ENCODE data around the gene IL22RA2. TPM values are rescaled to one million over a fixed set of nuclear protein-coding genes. Genes with fewer than 3 reads are reported as not detected.
"Not testable (repeated sequence)": the region's sequence is repeated elsewhere in the genome, so short reads cannot be mapped to it uniquely, and the experiment has no call there.

IL22RA2 gene
- total RNA-seq, 1 donor from 2014 or later = not detected

- peak overlapping the region; percentile 100 for H3K27ac ChIP-seq
- DNase-seq = no peak
- H3K4me1 ChIP-seq = peaks cover 69% of the 10 kb centered on the region
- ATAC-seq = peak; percentile 53
- no peak for TF ChIP-seq CTCF (IDR thresholded peaks at IDR 0.05)
- H3K4me3 ChIP-seq = peak overlapping the region; percentile 86
- no peaks in the 10 kb centered on the region for H3K27me3 ChIP-seq
- intact Hi-C loops (cut with DNase I) = no loop called here
- no peaks in the 10 kb centered on the region for H3K9me3 ChIP-seq
- no peaks in the 10 kb centered on the region for H3K36me3 ChIP-seq
Observed at GRCh38 chr6:137217801-137218472, 44.5 kb upstream of the IL22RA2 start.

- ATAC-seq (no peak), DNase-seq (no peak)
- H3K4me1 ChIP-seq = peaks cover 67% of the 10 kb centered on the region
- H3K27me3 ChIP-seq = no peaks in the 10 kb centered on the region
- TF ChIP-seq CTCF (IDR thresholded peaks at IDR 0.05) = no peak
- no peaks in the 10 kb centered on the region for H3K9me3 ChIP-seq
- intact Hi-C loops (cut with DNase I) = no loop called here
- H3K27ac ChIP-seq = peak overlapping the region; percentile 100
- H3K36me3 ChIP-seq = no peaks in the 10 kb centered on the region
- peak overlapping the region; percentile 86 for H3K4me3 ChIP-seq
Observed at GRCh38 chr6:137216875-137217553, 43.6 kb upstream of the IL22RA2 start.

DNA sequence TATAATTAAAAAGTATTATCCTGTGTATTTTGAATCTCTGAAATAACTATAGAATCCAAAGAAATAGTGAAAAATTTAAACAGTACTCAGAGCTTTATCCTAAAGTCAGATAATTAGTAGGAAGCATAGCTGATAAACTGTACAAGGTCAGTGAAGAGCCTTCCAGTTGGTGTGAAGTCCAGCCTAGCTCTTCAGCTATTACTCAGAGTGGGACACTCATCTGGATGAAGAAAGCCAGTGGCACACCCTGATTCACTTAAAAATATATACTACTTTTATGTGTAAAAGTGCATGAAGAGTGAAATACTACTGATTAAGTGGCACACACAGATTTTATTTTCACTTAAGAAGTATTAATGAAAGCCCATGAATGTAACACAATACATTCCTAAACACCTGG, 42.7 kb upstream of the IL22RA2 start:
- no peak for DNase-seq
- intact Hi-C loops (cut with DNase I) = no loop called here
- Histone ChIP-seq H3K27ac (peak overlapping the region; percentile 100), H3K9me3 (no peaks in the 10 kb centered on the region), H3K27me3 (no peaks in the 10 kb centered on the region), H3K36me3 (no peaks in the 10 kb centered on the region), H3K4me3 (peak overlapping the region; percentile 86), H3K4me1 (peaks cover 67% of the 10 kb centered on the region)
- no peak for TF ChIP-seq CTCF (IDR thresholded peaks at IDR 0.05)
- ATAC-seq = no peak

DNA sequence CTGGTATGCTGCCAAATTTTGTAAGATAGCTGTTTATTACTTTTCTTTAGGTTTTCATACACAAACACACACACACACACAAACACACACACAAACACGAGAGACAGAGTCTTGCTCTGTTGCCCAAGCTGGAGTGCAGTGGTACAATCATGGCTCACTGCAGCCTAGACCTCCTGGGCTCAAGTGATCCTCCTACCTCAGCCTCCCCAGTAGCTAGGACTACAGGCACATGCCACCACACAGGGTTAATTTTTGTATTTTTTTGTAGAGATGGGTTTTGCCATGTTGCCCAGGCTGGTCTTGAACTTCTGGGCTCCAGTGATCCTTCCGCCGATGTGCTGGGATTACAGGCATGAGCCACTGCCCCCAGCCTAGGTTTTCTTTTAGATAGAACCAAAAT, 42.2 kb upstream of the IL22RA2 start:
- H3K27me3 ChIP-seq; intact Hi-C loops (cut with DNase I); ATAC-seq; H3K36me3 ChIP-seq; DNase-seq; H3K9me3 ChIP-seq: not testable (repeated sequence)
- Histone ChIP-seq H3K27ac (peak overlapping the region; percentile 100), H3K4me3 (peak overlapping the region; percentile 86), H3K4me1 (peaks cover 69% of the 10 kb centered on the region)

- intact Hi-C loops (cut with DNase I) = no loop called here
- no peak for TF ChIP-seq CTCF (IDR thresholded peaks at IDR 0.05)
- Histone ChIP-seq H3K36me3 (no peaks in the 10 kb centered on the region), H3K4me3 (peak overlapping the region; percentile 86), H3K27me3 (no peaks in the 10 kb centered on the region), H3K4me1 (peaks cover 71% of the 10 kb centered on the region), H3K9me3 (no peaks in the 10 kb centered on the region), H3K27ac (peak overlapping the region; percentile 100)
- no peak for DNase-seq
- no peak for ATAC-seq
Observed at GRCh38 chr6:137214931-137215330, 41.5 kb upstream of the IL22RA2 start.

GRCh38 chr6:137213813-137214212, 40.4 kb upstream of the IL22RA2 start:
- Histone ChIP-seq H3K4me3 (peak overlapping the region; percentile 86), H3K36me3 (no peaks in the 10 kb centered on the region), H3K27me3 (no peaks in the 10 kb centered on the region), H3K9me3 (no peaks in the 10 kb centered on the region), H3K27ac (peak overlapping the region; percentile 100), H3K4me1 (peaks cover 67% of the 10 kb centered on the region)
- intact Hi-C loops (cut with DNase I) = no loop called here
- no peak for DNase-seq
- no peak for ATAC-seq
- TF ChIP-seq CTCF (IDR thresholded peaks at IDR 0.05) = no peak

All from upper lobe of right lung (tissue), 1 donor.